Lower leg skin (tissue), 4 donors: ENCODE measurements around the gene ZBTB8B. TPM values are rescaled to one million over a fixed set of nuclear protein-coding genes. Genes with fewer than 3 reads are reported as not detected.

Experiments used
- DNase-seq, 2 donors: peaks; one replicate each; pipeline ENCODE4 v3.0.0-alpha.2; 2019; ENCODE audit warnings: low spot score in 2 of 2
- H3K4me3 ChIP-seq: fragments of 200-600 bp; sonication (generic); 2 replicates; pipeline ENCODE4 v1.5.1; 2017; ENCODE audit warnings: mild to moderate bottlenecking, low read depth; ENCODE audit not compliant: poor library complexity, severe bottlenecking
- CTCF ChIP-seq, 3 donors: fragments of 450-650 bp; IDR thresholded peaks; one replicate each; pipeline ENCODE4 v1.5.1; 2016; ENCODE audit warnings: antibody characterized with exemption in 3 of 3, mild to moderate bottlenecking in 3 of 3, moderate library complexity in 2 of 3
- POLR2A ChIP-seq, 2 donors: fragments of 450-650 bp; IDR thresholded peaks; one replicate each; pipeline ENCODE4 v1.6.1; 2016 to 2017; ENCODE audit warnings: antibody characterized with exemption in 2 of 2, mild to moderate bottlenecking in 1 of 2, moderate library complexity in 1 of 2
- WGBS, 2 donors: methylation state at CpG; one replicate each; pipeline ENCODE4 v1.1.5; 2018; 5-methylcytosine and 5-hydroxymethylcytosine counted together
- intact Hi-C: fragments of 100-400 bp; cut with DNase I; formaldehyde crosslinking; loops from one replicate; pipeline ENCODE4 v1.15.0; 2023; ENCODE audit warnings: low total_unique reads
- total RNA-seq, 4 donors: library from RNA; depleted of rRNA; stranded (reverse); fragments of >200 nt; gene quantifications; one replicate each; pipeline ENCODE4 v1.1.0, GENCODE V29; 2016

ZBTB8B gene
- total RNA-seq, 4 donors from 2014 or later: 0.02 TPM; not detected in 3

- no peak for DNase-seq
- 91 to 92% methylated on average over 3 of the region's 3 CpGs for WGBS, 2 donors
- H3K4me3 ChIP-seq: no peak overlapping the region
- intact Hi-C loops: no loop called here
- TF ChIP-seq POLR2A (IDR thresholded peaks at IDR 0.05) (no peak), CTCF (IDR thresholded peaks at IDR 0.05) (no peak)
These were observed 25.0 kb downstream of the ZBTB8B start for GRCh38 chr1:32489774-32490454.

GRCh38 chr1:32491386-32491785 lies 26.5 kb downstream of the ZBTB8B start:
- WGBS, 2 donors: 97 to 98% methylated on average over 2 of the region's 2 CpGs
- intact Hi-C loops: no loop called here
- TF ChIP-seq POLR2A (IDR thresholded peaks at IDR 0.05): no peak
- TF ChIP-seq CTCF (IDR thresholded peaks at IDR 0.05): no peak
- H3K4me3 ChIP-seq: no peak overlapping the region
- no peak for DNase-seq

GRCh38 chr1:32494196-32494595 lies 29.3 kb downstream of the ZBTB8B start:
- 52 to 54% methylated on average over 1 of the region's 1 CpG for WGBS, 2 donors
- DNase-seq: no peak
- intact Hi-C loops: no loop called here
- TF ChIP-seq CTCF (IDR thresholded peaks at IDR 0.05) (no peak), POLR2A (IDR thresholded peaks at IDR 0.05) (no peak)
- no peak overlapping the region for H3K4me3 ChIP-seq

GRCh38 chr1:32494711-32495337 lies 30.0 kb downstream of the ZBTB8B start:
- intact Hi-C loops: no loop called here
- DNase-seq: no peak
- 90 to 91% methylated on average over 7 of the region's 7 CpGs for WGBS, 2 donors
- no peak overlapping the region for H3K4me3 ChIP-seq
- TF ChIP-seq CTCF (IDR thresholded peaks at IDR 0.05): no peak
- TF ChIP-seq POLR2A (IDR thresholded peaks at IDR 0.05): no peak

- intact Hi-C loops: no loop called here
- no peak overlapping the region for H3K4me3 ChIP-seq
- DNase-seq: no peak
- 32 to 34% methylated on average over 5 of the region's 5 CpGs for WGBS, 2 donors
- TF ChIP-seq CTCF (IDR thresholded peaks at IDR 0.05) (no peak), POLR2A (IDR thresholded peaks at IDR 0.05) (no peak)
These were observed 31.3 kb downstream of the ZBTB8B start for GRCh38 chr1:32496127-32496526.
